ENCODE measurements around the gene TMEM203. TPM values are rescaled to one million over a fixed set of nuclear protein-coding genes. Genes with fewer than 3 reads are reported as not detected.
A peak's percentile ranks its signal among the peaks of the same experiment; 100 is the strongest.

Gene TMEM203
- total RNA-seq, 1 experiment from 2014 or later: 50.6 TPM

DNA sequence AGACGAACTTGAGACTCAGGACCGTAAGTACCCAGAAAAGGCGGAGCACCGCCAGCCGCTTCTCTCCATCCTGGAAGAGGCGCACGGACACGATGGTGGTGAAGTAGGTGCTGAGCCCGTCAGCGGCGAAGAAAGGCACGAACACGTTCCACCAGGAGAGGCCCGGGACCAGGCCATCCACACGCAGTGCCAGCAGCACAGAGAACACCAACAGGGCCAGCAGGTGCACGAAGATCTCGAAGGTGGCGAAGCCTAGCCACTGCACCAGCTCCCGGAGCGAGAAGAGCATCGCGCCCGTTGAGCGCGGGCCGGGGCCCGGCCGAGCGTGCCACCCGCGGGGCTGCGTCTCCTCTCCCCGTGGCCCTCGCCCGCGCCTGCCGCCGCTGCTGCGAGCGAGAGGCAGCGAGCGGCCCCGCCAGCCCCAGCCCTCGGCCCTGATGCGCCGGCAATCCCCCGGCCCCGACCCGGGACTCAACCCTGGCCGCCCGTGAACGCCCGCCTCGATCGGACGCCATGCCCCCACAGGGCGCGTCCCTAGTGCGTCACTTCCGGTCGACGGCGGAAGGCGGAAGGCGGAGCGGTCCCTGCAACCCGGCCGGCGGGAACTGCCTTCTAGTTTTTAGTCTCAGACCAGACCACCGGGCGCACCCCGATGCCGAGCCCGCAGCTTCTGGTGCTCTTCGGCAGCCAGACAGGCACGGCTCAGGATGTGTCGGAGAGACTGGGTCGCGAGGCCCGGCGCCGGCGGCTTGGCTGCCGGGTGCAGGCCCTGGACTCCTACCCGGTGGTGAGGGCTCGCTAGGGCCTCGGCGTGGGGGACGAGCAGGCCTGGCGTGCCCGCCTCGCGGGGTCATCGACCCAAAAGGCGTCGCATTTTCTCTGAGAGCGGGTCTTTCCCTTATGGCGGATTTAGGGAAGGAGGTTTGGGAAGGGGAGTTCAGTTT is at the start of gene TMEM203, which contains the start of gene NDOR1 (continued):
- TF ChIP-seq E2F5 (CRISPR knock-in tag; IDR thresholded peaks at IDR 0.05) (peak; percentile 95), NFE2L1 (CRISPR knock-in tag; IDR thresholded peaks at IDR 0.05) (no peak), MAX (CRISPR knock-in tag; IDR thresholded peaks at IDR 0.05) (peak; percentile 70), TEAD1 (CRISPR knock-in tag; IDR thresholded peaks at IDR 0.05) (peak; percentile 73; the same call in 1 of the 2 replicates), ATF1 (CRISPR knock-in tag; IDR thresholded peaks at IDR 0.05) (peak; percentile 75; the same call in 1 of the 2 replicates), FOXP1 (CRISPR knock-in tag; IDR thresholded peaks at IDR 0.05; ENCODE audit: borderline replicate concordance) (peak; percentile 79)

DNA sequence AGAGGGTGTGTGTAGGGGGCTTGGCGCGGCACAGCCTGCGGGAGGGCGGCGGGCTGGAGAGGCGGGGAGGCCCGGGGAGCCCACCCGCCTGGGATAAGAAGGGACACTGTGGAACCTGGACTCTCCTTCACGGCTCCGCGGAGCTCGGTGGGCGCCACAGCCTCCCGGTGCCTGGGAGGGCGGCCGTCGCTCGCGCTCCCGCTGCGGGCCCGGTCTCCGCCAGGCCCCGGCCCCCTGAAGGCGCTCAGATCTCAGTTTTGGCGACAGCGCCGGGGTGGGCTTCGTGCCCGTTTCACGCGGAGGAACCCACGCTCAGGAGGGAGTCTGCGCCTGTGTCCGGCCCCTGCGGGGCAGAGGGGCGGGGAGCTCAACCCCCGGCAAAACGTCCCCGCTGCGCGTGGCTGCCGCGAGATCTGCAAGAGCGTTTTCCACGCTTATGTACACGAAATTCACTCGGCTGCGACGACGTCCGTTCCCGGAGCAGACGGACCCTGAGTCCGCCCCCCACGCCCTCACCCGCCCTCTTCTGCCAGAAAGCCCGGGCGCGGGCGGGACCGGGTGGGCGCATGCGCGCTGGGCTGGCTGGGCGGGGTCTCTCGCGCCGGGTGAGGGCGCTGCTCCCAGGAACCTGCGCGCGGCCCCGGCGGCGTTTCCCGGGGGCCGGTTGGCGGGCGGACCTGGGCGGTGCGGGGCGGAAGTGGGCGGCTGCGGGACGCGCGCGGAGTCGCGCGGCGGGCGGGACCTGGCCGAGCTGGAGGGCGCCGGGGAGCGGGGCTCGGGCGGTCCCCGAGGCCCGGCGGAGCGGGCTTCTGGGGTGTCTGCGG is 49.4 kb upstream of the TMEM203 start, which contains the start of gene NELFB:
NELFB (plus strand) TSS at position 704 of the 824 bp plus-strand sequence.
- peak; percentile 82 for ATAC-seq
- Mint-ChIP-seq H3K27ac (peak within 1 kb of the TSS; percentile 86), H3K4me3 (peak within 1 kb of the TSS; percentile 94), H3K36me3 (peaks cover 16% of the 10 kb centered on the region), H3K27me3 (ENCODE audit: low read depth) (peaks cover 7% of the 10 kb centered on the region; the same call in 1 of the 2 replicates), H3K9me3 (no peaks in the 10 kb centered on the region), H3K4me1 (peaks cover 8% of the 10 kb centered on the region)
- peak; percentile 93 for DNase-seq (ENCODE audit: low spot score)
- CTCF ChIA-PET: interaction anchor here (0.6 to 4.6 kb wide), 20 partner anchors 8 to 219 kb away, joined by 3 to 59 read pairs (median 5); partner anchors contain the start of genes MAN1B1, NRARP, RNF224 and TOR4A
- POLR2A ChIA-PET: interaction anchor here (0.9 to 4.2 kb wide), 5 partner anchors 10 to 54 kb away, joined by 3 to 30 read pairs (median 8); partner anchors contain the start of genes TPRN and TUBB4B
- TF ChIP-seq HMGXB4 (CRISPR knock-in tag; IDR thresholded peaks at IDR 0.05): peak; percentile 76; the same call in 1 of the 2 replicates
- TF ChIP-seq FOXP4 (CRISPR knock-in tag; IDR thresholded peaks at IDR 0.05): no peak
- TF ChIP-seq SMAD3 (CRISPR knock-in tag; IDR thresholded peaks at IDR 0.05; ENCODE audit: borderline replicate concordance): no peak
- no peak for TF ChIP-seq ELF4 (CRISPR knock-in tag; IDR thresholded peaks at IDR 0.05; ENCODE audit: low read depth)
- TF ChIP-seq, protein P1, sequence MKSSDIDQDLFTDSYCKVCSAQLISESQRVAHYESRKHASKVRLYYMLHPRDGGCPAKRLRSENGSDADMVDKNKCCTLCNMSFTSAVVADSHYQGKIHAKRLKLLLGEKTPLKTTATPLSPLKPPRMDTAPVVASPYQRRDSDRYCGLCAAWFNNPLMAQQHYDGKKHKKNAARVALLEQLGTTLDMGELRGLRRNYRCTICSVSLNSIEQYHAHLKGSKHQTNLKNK (CRISPR knock-in tag; IDR thresholded peaks at IDR 0.05): peak; percentile 83; the same call in 1 of the 2 replicates
- no peak for TF ChIP-seq GRHL2 (CRISPR knock-in tag; IDR thresholded peaks at IDR 0.05; ENCODE audit: insufficient replicate concordance, severe bottlenecking)
- TF ChIP-seq USF2 (CRISPR knock-in tag; IDR thresholded peaks at IDR 0.05): peak; percentile 43; the same call in 1 of the 2 replicates
- TF ChIP-seq CREM (CRISPR knock-in tag; IDR thresholded peaks at IDR 0.05): peak; percentile 31; the same call in 1 of the 2 replicates
- TF ChIP-seq PRRX2 (CRISPR knock-in tag; IDR thresholded peaks at IDR 0.05): no peak
- TF ChIP-seq ZNF138 (CRISPR knock-in tag; conservative IDR thresholded peaks at IDR 0.05): no peak
- TF ChIP-seq MYBL2 (CRISPR knock-in tag; IDR thresholded peaks at IDR 0.05): no peak
- 0 out of 2 replicates have a peak, but pooled peaks have one; percentile 51 for TF ChIP-seq FOXK1 (CRISPR knock-in tag; IDR thresholded peaks at IDR 0.05)
- no peak for TF ChIP-seq IRF1 (CRISPR knock-in tag; IDR thresholded peaks at IDR 0.05)
- no peak for TF ChIP-seq RELA (CRISPR knock-in tag; IDR thresholded peaks at IDR 0.05; ENCODE audit: borderline replicate concordance)
- TF ChIP-seq SP1 (CRISPR knock-in tag; conservative IDR thresholded peaks at IDR 0.05): peak; percentile 99
- TF ChIP-seq, protein P2, sequence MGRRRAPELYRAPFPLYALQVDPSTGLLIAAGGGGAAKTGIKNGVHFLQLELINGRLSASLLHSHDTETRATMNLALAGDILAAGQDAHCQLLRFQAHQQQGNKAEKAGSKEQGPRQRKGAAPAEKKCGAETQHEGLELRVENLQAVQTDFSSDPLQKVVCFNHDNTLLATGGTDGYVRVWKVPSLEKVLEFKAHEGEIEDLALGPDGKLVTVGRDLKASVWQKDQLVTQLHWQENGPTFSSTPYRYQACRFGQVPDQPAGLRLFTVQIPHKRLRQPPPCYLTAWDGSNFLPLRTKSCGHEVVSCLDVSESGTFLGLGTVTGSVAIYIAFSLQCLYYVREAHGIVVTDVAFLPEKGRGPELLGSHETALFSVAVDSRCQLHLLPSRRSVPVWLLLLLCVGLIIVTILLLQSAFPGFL (CRISPR knock-in tag; IDR thresholded peaks at IDR 0.05; ENCODE audit: borderline replicate concordance): no peak
- no peak for TF ChIP-seq NR2C2 (CRISPR knock-in tag; IDR thresholded peaks at IDR 0.05)
- TF ChIP-seq E2F5 (CRISPR knock-in tag; IDR thresholded peaks at IDR 0.05): 0 out of 2 replicates have a peak, but pooled peaks have one; percentile 45

All from WTC11 (cell line).